ENCODE data around the gene ADCY3.

GRCh38 chr2:24892928-24893327 lies 27.1 kb downstream of the ADCY3 start:
- TF ChIP-seq POLR2A (IDR thresholded peaks at IDR 0.05) (no peak), POLR2AphosphoS5 (IDR thresholded peaks at IDR 0.05) (no peak), CTCF (IDR thresholded peaks at IDR 0.05) (no peak), EP300 (IDR thresholded peaks at IDR 0.05) (no peak)
